Neural progenitor cell (in vitro differentiated cells): ENCODE data around the gene EYS. TPM values are rescaled to one million over a fixed set of nuclear protein-coding genes. Genes with fewer than 3 reads are reported as not detected.
"Not testable (repeated sequence)": the region's sequence is repeated elsewhere in the genome, so short reads cannot be mapped to it uniquely, and the experiment has no call there.

Experiments used
- DNase-seq: peaks from one replicate; pipeline ENCODE4 v3.0.0-alpha.2; 2016; ENCODE audit warnings: low spot score
- H2AFZ ChIP-seq: fragments of 200-600 bp; sonication (generic); replicated peaks from 2 replicates; pipeline ENCODE4 v1.6.1; 2016; ENCODE audit warnings: antibody characterized with exemption
- H3F3A ChIP-seq: fragments of 200-600 bp; sonication (generic); 2 replicates; pipeline ENCODE4 v1.6.1; 2016; ENCODE audit warnings: antibody characterized with exemption, low read depth
- H3K27ac ChIP-seq: fragments of 200-600 bp; sonication (generic); 2 replicates; pipeline ENCODE4 v1.5.1; 2016; ENCODE audit warnings: mild to moderate bottlenecking
- H3K27me3 ChIP-seq: fragments of 200-600 bp; sonication (generic); 2 replicates; pipeline ENCODE4 v1.6.1; 2016; ENCODE audit warnings: mild to moderate bottlenecking, moderate library complexity
- H3K36me3 ChIP-seq: fragments of 200-600 bp; sonication (generic); 2 replicates; pipeline ENCODE4 v1.5.1; 2016
- H3K4me1 ChIP-seq: fragments of 200-600 bp; sonication (generic); 2 replicates; pipeline ENCODE4 v1.6.1; 2016; ENCODE audit warnings: mixed run types
- H3K4me2 ChIP-seq: fragments of 200-600 bp; sonication (generic); 2 replicates; pipeline ENCODE4 v1.6.1; 2016
- H3K4me3 ChIP-seq: fragments of 200-600 bp; sonication (generic); 2 replicates; pipeline ENCODE4 v1.5.1; 2016
- H3K79me2 ChIP-seq: fragments of 200-600 bp; sonication (generic); 2 replicates; pipeline ENCODE4 v1.6.1; 2016; ENCODE audit warnings: low read depth
- H3K9ac ChIP-seq: fragments of 200-600 bp; sonication (generic); 2 replicates; pipeline ENCODE4 v1.6.1; 2016
- H3K9me3 ChIP-seq: fragments of 200-600 bp; sonication (generic); 2 replicates; pipeline ENCODE4 v1.5.1; 2016; ENCODE audit warnings: low read depth
- H4K20me1 ChIP-seq: fragments of 200-600 bp; sonication (generic); 2 replicates; pipeline ENCODE4 v1.6.1; 2016; ENCODE audit warnings: low read depth
- H3K27ac Mint-ChIP-seq: 3 replicates; pipeline ENCODE4 v1.8.0; 2021; ENCODE audit warnings: mixed read lengths
- H3K27me3 Mint-ChIP-seq: 2 replicates; pipeline ENCODE4 v1.8.0; 2022; ENCODE audit warnings: low read depth, mild to moderate bottlenecking, inconsistent platforms, moderate library complexity, mixed read lengths; ENCODE audit not compliant: insufficient read depth
- H3K36me3 Mint-ChIP-seq: 3 replicates; pipeline ENCODE4 v1.8.0; 2021; ENCODE audit warnings: mixed read lengths
- H3K4me1 Mint-ChIP-seq: 3 replicates; pipeline ENCODE4 v1.8.0; 2021; ENCODE audit warnings: mixed read lengths
- H3K4me3 Mint-ChIP-seq: 3 replicates; pipeline ENCODE4 v1.8.0; 2021; ENCODE audit warnings: mild to moderate bottlenecking, moderate library complexity, mixed read lengths
- H3K9me3 Mint-ChIP-seq: 3 replicates; pipeline ENCODE4 v1.8.0; 2020; ENCODE audit warnings: mixed read lengths
- EZH2 ChIP-seq: fragments of 200-600 bp; sonication (generic); IDR thresholded peaks from 2 replicates; pipeline ENCODE4 v1.6.1; 2017; ENCODE audit warnings: antibody characterized with exemption, mild to moderate bottlenecking, moderate library complexity
- EZH2phosphoT487 ChIP-seq: fragments of 200-600 bp; sonication (generic); IDR thresholded peaks from 2 replicates; pipeline ENCODE4 v1.6.1; 2017; ENCODE audit warnings: antibody characterized with exemption
- total RNA-seq: library from RNA; depleted of rRNA; stranded (reverse); fragments of >200 nt; gene quantifications from 2 replicates; pipeline ENCODE4 v1.2.3, GENCODE V29; 2015; ENCODE audit warnings: low replicate concordance
- TF ChIP-seq, protein P1 (sequence below): fragments of 200-600 bp; sonication (generic); IDR thresholded peaks from 2 replicates; pipeline ENCODE4 v1.5.1; 2017; ENCODE audit warnings: antibody characterized with exemption, mild to moderate bottlenecking

Gene EYS
- total RNA-seq, 1 donor from 2014 or later = not detected

GRCh38 chr6:65569505-65569904 is 137.5 kb downstream of the EYS start:
- H3K27ac Mint-ChIP-seq = peak overlapping the region; percentile 62
- Histone ChIP-seq H3K9ac (no peak overlapping the region), H3K4me2 (peak overlapping the region; percentile 59), H3F3A (peaks cover 23% of the 10 kb centered on the region), H3K4me1 (peaks cover 26% of the 10 kb centered on the region), H4K20me1 (no peaks in the 10 kb centered on the region), H3K36me3 (peaks cover 3% of the 10 kb centered on the region), H3K4me3 (no peak overlapping the region), H3K27me3 (no peaks in the 10 kb centered on the region), H3K79me2 (no peaks in the 10 kb centered on the region), H3K27ac (peak overlapping the region; percentile 85), H2AFZ (peak overlapping the region; percentile 67), H3K9me3 (no peaks in the 10 kb centered on the region)
- H3K4me3 Mint-ChIP-seq = no peak overlapping the region
- H3K27me3 Mint-ChIP-seq = no peaks in the 10 kb centered on the region
- no peak for TF ChIP-seq EZH2
- no peak for TF ChIP-seq EZH2phosphoT487
- TF ChIP-seq, protein P1, sequence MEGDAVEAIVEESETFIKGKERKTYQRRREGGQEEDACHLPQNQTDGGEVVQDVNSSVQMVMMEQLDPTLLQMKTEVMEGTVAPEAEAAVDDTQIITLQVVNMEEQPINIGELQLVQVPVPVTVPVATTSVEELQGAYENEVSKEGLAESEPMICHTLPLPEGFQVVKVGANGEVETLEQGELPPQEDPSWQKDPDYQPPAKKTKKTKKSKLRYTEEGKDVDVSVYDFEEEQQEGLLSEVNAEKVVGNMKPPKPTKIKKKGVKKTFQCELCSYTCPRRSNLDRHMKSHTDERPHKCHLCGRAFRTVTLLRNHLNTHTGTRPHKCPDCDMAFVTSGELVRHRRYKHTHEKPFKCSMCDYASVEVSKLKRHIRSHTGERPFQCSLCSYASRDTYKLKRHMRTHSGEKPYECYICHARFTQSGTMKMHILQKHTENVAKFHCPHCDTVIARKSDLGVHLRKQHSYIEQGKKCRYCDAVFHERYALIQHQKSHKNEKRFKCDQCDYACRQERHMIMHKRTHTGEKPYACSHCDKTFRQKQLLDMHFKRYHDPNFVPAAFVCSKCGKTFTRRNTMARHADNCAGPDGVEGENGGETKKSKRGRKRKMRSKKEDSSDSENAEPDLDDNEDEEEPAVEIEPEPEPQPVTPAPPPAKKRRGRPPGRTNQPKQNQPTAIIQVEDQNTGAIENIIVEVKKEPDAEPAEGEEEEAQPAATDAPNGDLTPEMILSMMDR = no peak
- H3K9me3 Mint-ChIP-seq = peaks cover 2% of the 10 kb centered on the region
- H3K36me3 Mint-ChIP-seq = peaks cover 3% of the 10 kb centered on the region
- peaks cover 21% of the 10 kb centered on the region for H3K4me1 Mint-ChIP-seq
- DNase-seq = no peak

DNA sequence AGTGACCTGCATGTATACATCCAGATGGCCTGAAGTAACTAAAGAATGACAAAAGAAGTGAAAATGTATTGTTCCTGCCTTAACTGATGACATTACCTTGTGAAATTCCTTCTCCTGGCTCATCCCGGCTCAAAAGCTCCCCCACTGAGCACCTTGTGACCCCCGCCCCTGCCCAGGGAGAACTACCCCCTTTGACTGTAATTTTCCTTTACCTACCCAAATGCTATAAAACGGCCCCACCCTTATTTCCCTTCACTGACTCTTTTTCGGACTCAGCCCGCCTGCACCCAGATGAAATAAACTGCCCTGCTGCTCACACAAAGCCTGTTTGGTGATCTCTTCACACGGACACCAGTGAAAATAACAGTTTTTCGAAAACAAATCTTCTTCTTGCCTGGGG is 138.0 kb downstream of the EYS start:
- not testable (repeated sequence) for H3K9me3 ChIP-seq, H3K27me3 ChIP-seq, H3K9ac ChIP-seq, H3K4me3 Mint-ChIP-seq, H3K36me3 Mint-ChIP-seq, H4K20me1 ChIP-seq, DNase-seq, H3K4me3 ChIP-seq, H3K79me2 ChIP-seq, H3K36me3 ChIP-seq, H3K9me3 Mint-ChIP-seq, H3K27me3 Mint-ChIP-seq
- Histone ChIP-seq H3K4me1 (peaks cover 26% of the 10 kb centered on the region), H3K4me2 (peak overlapping the region; percentile 59), H3K27ac (peak overlapping the region; percentile 90), H3F3A (peaks cover 23% of the 10 kb centered on the region), H2AFZ (peak overlapping the region; percentile 67)
- peaks cover 21% of the 10 kb centered on the region for H3K4me1 Mint-ChIP-seq
- H3K27ac Mint-ChIP-seq = peak overlapping the region; percentile 62

DNA sequence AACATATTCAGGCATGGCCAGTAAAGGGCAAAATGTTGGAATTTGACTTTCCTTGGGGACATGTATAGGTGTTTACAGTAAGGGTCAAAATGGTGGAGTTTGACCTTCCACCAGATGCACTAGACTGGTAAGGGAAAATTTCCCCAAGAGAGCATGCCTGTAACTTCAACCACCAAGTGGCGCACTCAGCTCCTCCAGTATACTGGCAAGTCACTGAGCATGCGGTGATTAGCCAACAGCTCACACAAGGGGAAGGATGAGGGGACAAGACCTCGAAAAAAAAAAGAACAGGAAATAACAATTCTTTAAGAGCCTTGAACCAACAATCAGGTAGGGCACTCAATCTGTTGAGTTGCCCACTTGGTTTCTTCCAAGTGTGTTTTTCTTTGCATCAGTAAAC is 140.9 kb downstream of the EYS start:
- TF ChIP-seq EZH2phosphoT487 (no peak), EZH2 (no peak)
- TF ChIP-seq, protein P1 = peak; percentile 24
- peaks cover 21% of the 10 kb centered on the region for H3K4me1 Mint-ChIP-seq
- H3K27ac Mint-ChIP-seq = no peak overlapping the region
- H3K27ac ChIP-seq = no peak overlapping the region
- H3K4me3 ChIP-seq = no peak overlapping the region
- DNase-seq = peak; percentile 14
- peaks cover 4% of the 10 kb centered on the region for H3K9me3 Mint-ChIP-seq
- H3K9me3 ChIP-seq = no peaks in the 10 kb centered on the region
- H3K4me3 Mint-ChIP-seq = no peak overlapping the region
- H3K9ac ChIP-seq = no peak overlapping the region
- peaks cover 3% of the 10 kb centered on the region for H3K36me3 ChIP-seq
- peaks cover 26% of the 10 kb centered on the region for H3K4me1 ChIP-seq
- H3K36me3 Mint-ChIP-seq = peaks cover 3% of the 10 kb centered on the region
- peaks cover 23% of the 10 kb centered on the region for H3F3A ChIP-seq
- no peak overlapping the region for H3K4me2 ChIP-seq
- no peaks in the 10 kb centered on the region for H3K27me3 ChIP-seq
- H4K20me1 ChIP-seq = no peaks in the 10 kb centered on the region
- H3K27me3 Mint-ChIP-seq = no peaks in the 10 kb centered on the region
- peak overlapping the region; percentile 17 for H2AFZ ChIP-seq
- H3K79me2 ChIP-seq = no peaks in the 10 kb centered on the region

GRCh38 chr6:65558071-65558470 is 149.0 kb downstream of the EYS start:
- Mint-ChIP-seq H3K4me1 (no peaks in the 10 kb centered on the region), H3K4me3 (no peak overlapping the region), H3K27ac (no peak overlapping the region), H3K27me3 (no peaks in the 10 kb centered on the region), H3K9me3 (no peaks in the 10 kb centered on the region), H3K36me3 (no peaks in the 10 kb centered on the region)
- Histone ChIP-seq H3K79me2 (no peaks in the 10 kb centered on the region), H3K4me2 (no peak overlapping the region), H3K9ac (no peak overlapping the region), H3K36me3 (no peaks in the 10 kb centered on the region), H3K4me1 (no peaks in the 10 kb centered on the region), H3K27me3 (no peaks in the 10 kb centered on the region), H3K4me3 (no peak overlapping the region), H4K20me1 (no peaks in the 10 kb centered on the region), H3K9me3 (no peaks in the 10 kb centered on the region), H3K27ac (no peak overlapping the region), H2AFZ (no peak overlapping the region), H3F3A (no peaks in the 10 kb centered on the region)
- no peak for DNase-seq
- no peak for TF ChIP-seq EZH2
- TF ChIP-seq EZH2phosphoT487 = no peak
- TF ChIP-seq, protein P1 = no peak
